MM.1S (cell line): ENCODE data around the gene TMSB4X.

Experiments used
- EZH2phosphoT487 ChIP-seq: fragments of 300-600 bp; sonication (generic); IDR thresholded peaks from 2 replicates; pipeline ENCODE4 v1.6.1; 2018; ENCODE audit warnings: antibody characterized with exemption, low read length
- TF ChIP-seq, protein P1 (sequence below): fragments of 300-600 bp; sonication (generic); IDR thresholded peaks from 2 replicates; pipeline ENCODE4 v1.5.1; 2016; ENCODE audit warnings: antibody characterized with exemption, low read length, mixed read lengths

DNA sequence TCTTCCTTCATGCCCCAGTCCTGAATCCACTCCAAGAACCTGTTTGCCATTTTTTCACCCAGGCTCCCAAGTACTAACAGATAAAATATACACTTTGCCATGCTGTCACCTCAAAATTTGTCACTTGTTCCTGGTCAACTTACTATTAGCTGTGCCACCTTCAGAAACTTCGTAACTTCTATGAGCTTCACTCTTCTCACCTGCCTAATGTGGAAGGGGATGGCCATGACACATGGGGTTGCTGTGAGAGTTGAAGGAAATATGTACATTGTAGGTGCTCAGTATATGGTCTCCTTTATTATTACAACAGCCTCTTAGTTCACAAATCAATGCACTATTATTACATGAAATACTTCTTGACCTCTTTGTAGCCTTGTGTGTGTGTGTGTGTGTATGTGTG is 10.4 kb downstream of the TMSB4X start:
- TF ChIP-seq, protein P1, sequence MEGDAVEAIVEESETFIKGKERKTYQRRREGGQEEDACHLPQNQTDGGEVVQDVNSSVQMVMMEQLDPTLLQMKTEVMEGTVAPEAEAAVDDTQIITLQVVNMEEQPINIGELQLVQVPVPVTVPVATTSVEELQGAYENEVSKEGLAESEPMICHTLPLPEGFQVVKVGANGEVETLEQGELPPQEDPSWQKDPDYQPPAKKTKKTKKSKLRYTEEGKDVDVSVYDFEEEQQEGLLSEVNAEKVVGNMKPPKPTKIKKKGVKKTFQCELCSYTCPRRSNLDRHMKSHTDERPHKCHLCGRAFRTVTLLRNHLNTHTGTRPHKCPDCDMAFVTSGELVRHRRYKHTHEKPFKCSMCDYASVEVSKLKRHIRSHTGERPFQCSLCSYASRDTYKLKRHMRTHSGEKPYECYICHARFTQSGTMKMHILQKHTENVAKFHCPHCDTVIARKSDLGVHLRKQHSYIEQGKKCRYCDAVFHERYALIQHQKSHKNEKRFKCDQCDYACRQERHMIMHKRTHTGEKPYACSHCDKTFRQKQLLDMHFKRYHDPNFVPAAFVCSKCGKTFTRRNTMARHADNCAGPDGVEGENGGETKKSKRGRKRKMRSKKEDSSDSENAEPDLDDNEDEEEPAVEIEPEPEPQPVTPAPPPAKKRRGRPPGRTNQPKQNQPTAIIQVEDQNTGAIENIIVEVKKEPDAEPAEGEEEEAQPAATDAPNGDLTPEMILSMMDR: no peak
- no peak for TF ChIP-seq EZH2phosphoT487
